H1 (cell line): Measurements from ENCODE around the gene PNO1.

Experiments
- EZH2 ChIP-seq: fragments of 200-600 bp; sonication (generic); IDR thresholded peaks from 2 replicates; pipeline ENCODE4 v1.7.1; 2012; ENCODE audit warnings: low read depth, mild to moderate bottlenecking, moderate library complexity, low read length, inconsistent platforms; ENCODE audit not compliant: severe bottlenecking
- FOSL1 ChIP-seq: IDR thresholded peaks from 2 replicates; pipeline ENCODE4 v1.6.1; 2011; ENCODE audit warnings: mild to moderate bottlenecking, low read depth, low read length, moderate library complexity; ENCODE audit not compliant: insufficient read depth
- HDAC6 ChIP-seq: IDR thresholded peaks from one replicate; pipeline ENCODE4 v1.7.1; 2012; ENCODE audit warnings: low read depth, mild to moderate bottlenecking, inconsistent platforms, low read length, moderate library complexity
- POLR2A ChIP-seq, 2 experiments: IDR thresholded peaks; 1 replicate in 1 of 2; 2 replicates in 1 of 2; pipeline ENCODE4 v1.6.1; 2011; ENCODE audit warnings: low read depth in 2 of 2, low read length in 2 of 2, mild to moderate bottlenecking in 2 of 2; ENCODE audit errors: control extremely low read depth in 1 of 2
- POLR2AphosphoS5 ChIP-seq: IDR thresholded peaks from 2 replicates; pipeline ENCODE4 v1.6.1; 2011; ENCODE audit warnings: low read depth, low read length
- RAD21 ChIP-seq, 2 experiments: IDR thresholded peaks in 1 of 2; conservative IDR thresholded peaks in 1 of 2; 2 replicates each; pipeline ENCODE4 v1.6.1; 2011; ENCODE audit warnings: low read depth in 2 of 2, low read length in 2 of 2, improper control_type of control experiment in 1 of 2, inconsistent platforms in 1 of 2, mild to moderate bottlenecking in 1 of 2, moderate library complexity in 1 of 2
- RBBP5 ChIP-seq: IDR thresholded peaks from 2 replicates; pipeline ENCODE4 v1.7.1; 2012; ENCODE audit warnings: low read depth, mild to moderate bottlenecking, inconsistent platforms, low read length, moderate library complexity, borderline replicate concordance
- RNF2 ChIP-seq: fragments of 200-900, 300-1000 bp; sonication (generic); IDR thresholded peaks from 2 replicates; pipeline ENCODE4 v1.7.1; 2016; ENCODE audit warnings: borderline replicate concordance, low read depth, mild to moderate bottlenecking, antibody characterized with exemption, low read length; ENCODE audit not compliant: poor library complexity, severe bottlenecking; ENCODE audit errors: missing control alignments
- SIX5 ChIP-seq: IDR thresholded peaks from 2 replicates; pipeline ENCODE4 v1.6.1; 2011; ENCODE audit warnings: mild to moderate bottlenecking, low read depth, low read length
- TAF1 ChIP-seq: IDR thresholded peaks from 2 replicates; pipeline ENCODE4 v1.6.1; 2011; ENCODE audit warnings: mild to moderate bottlenecking, low read depth, low read length
- TBP ChIP-seq: IDR thresholded peaks from 2 replicates; pipeline ENCODE4 v1.6.1; 2011; ENCODE audit warnings: low read depth, low read length, improper control_type of control experiment
- ZNF274 ChIP-seq: IDR thresholded peaks from 2 replicates; pipeline ENCODE4 v1.7.0; 2012; ENCODE audit warnings: low read length, borderline replicate concordance; ENCODE audit errors: extremely low read depth
- TF ChIP-seq, protein P1 (sequence below), 3 experiments: IDR thresholded peaks; 1 replicate in 2 of 3; 2 replicates in 1 of 3; pipeline versions ENCODE4 v1.5.1 to v1.6.1; 2011; ENCODE audit warnings: low read length in 3 of 3, mild to moderate bottlenecking in 3 of 3, inconsistent platforms in 2 of 3, low read depth in 1 of 3, moderate library complexity in 1 of 3; ENCODE audit not compliant: insufficient read depth in 1 of 3; ENCODE audit errors: control extremely low read depth in 1 of 3

DNA sequence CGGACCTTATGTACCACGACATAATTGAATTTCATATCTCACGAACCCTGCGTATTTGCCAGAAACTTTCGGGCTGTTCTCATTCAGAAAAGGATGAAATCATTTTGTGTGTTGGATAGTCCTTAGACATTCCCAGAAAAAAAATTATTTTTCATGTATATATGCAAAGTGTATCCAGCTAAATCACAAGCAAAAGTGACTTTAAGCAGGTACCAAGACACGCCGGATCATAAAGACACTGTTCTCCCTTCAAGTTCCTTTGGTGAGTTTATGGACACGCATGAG is 35.1 kb upstream of the PNO1 start:
- TF ChIP-seq, protein P1, sequence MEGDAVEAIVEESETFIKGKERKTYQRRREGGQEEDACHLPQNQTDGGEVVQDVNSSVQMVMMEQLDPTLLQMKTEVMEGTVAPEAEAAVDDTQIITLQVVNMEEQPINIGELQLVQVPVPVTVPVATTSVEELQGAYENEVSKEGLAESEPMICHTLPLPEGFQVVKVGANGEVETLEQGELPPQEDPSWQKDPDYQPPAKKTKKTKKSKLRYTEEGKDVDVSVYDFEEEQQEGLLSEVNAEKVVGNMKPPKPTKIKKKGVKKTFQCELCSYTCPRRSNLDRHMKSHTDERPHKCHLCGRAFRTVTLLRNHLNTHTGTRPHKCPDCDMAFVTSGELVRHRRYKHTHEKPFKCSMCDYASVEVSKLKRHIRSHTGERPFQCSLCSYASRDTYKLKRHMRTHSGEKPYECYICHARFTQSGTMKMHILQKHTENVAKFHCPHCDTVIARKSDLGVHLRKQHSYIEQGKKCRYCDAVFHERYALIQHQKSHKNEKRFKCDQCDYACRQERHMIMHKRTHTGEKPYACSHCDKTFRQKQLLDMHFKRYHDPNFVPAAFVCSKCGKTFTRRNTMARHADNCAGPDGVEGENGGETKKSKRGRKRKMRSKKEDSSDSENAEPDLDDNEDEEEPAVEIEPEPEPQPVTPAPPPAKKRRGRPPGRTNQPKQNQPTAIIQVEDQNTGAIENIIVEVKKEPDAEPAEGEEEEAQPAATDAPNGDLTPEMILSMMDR (IDR thresholded peaks at IDR 0.05; ENCODE audit: control extremely low read depth in 1 of 3, insufficient read depth in 1 of 3, low read depth in 1 of 3, low read length in 3 of 3), result no peak
- TF ChIP-seq ZNF274 (no peak), TBP (no peak), FOSL1 (no peak), POLR2AphosphoS5 (no peak), RAD21 (IDR thresholded peaks at IDR 0.05 in 1 of 2, conservative IDR thresholded peaks at IDR 0.05 in 1 of 2; ENCODE audit: low read depth in 2 of 2, low read length in 2 of 2) (no peak), EZH2 (no peak), SIX5 (no peak), POLR2A (IDR thresholded peaks at IDR 0.05; ENCODE audit: control extremely low read depth in 1 of 2, low read depth in 2 of 2, low read length in 2 of 2) (no peak), TAF1 (no peak), HDAC6 (no peak), RNF2 (no peak), RBBP5 (no peak)
